Muscle of leg (tissue), 11 donors: ENCODE results near the gene RPS6KB2. TPM values are rescaled to one million over a fixed set of nuclear protein-coding genes. Genes with fewer than 3 reads are reported as not detected.
"Not testable (repeated sequence)": the region's sequence is repeated elsewhere in the genome, so short reads cannot be mapped to it uniquely, and the experiment has no call there.

Experiments
- DNase-seq: peaks from one replicate; pipeline ENCODE4 v3.0.0; 2013
- H3K27ac ChIP-seq: one replicate; pipeline ENCODE4 v1.5.1; 2013; ENCODE audit warnings: mild to moderate bottlenecking, low read length, control low read depth
- H3K27me3 ChIP-seq: one replicate; pipeline ENCODE4 v1.6.1; 2013; ENCODE audit warnings: low read length; ENCODE audit not compliant: control insufficient read depth, insufficient read depth
- H3K36me3 ChIP-seq: one replicate; pipeline ENCODE4 v1.6.1; 2013; ENCODE audit warnings: low read length; ENCODE audit not compliant: control insufficient read depth, insufficient read depth
- H3K4me1 ChIP-seq: one replicate; pipeline ENCODE4 v1.6.1; 2013; ENCODE audit warnings: low read length; ENCODE audit not compliant: control insufficient read depth, insufficient read depth
- H3K4me3 ChIP-seq: one replicate; pipeline ENCODE4 v1.5.1; 2013; ENCODE audit warnings: low read length, control low read depth
- H3K9me3 ChIP-seq: replicated peaks from 2 replicates; pipeline ENCODE4 v1.6.1; 2013; ENCODE audit warnings: low read depth, low read length; ENCODE audit not compliant: control insufficient read depth
- WGBS: methylation state at CpG from one replicate; pipeline ENCODE4 v1.1.5; 2013; ENCODE audit warnings: missing lambda C conversion rate; ENCODE audit not compliant: insufficient coverage; 5-methylcytosine and 5-hydroxymethylcytosine counted together
- polyA plus RNA-seq, 8 donors: library from polyadenylated mRNA; unstranded; fragments of 120-200 nt; gene quantifications; one replicate each; pipeline versions ENCODE4 v1.2.1 to v1.2.3, GENCODE V29; 2013; ENCODE audit warnings: inconsistent platforms in 1 of 8, low replicate concordance in 1 of 8; ENCODE audit not compliant: insufficient read length in 8 of 8, insufficient read depth in 1 of 8
- total RNA-seq: library from RNA; stranded (reverse); fragments of 120-200 nt; gene quantifications from one replicate; pipeline ENCODE4 v1.2.4, GENCODE V29; 2013

Gene RPS6KB2
- total and polyA plus RNA-seq, 9 donors: 27.9 to 45.5 (median 37.7) TPM

DNA sequence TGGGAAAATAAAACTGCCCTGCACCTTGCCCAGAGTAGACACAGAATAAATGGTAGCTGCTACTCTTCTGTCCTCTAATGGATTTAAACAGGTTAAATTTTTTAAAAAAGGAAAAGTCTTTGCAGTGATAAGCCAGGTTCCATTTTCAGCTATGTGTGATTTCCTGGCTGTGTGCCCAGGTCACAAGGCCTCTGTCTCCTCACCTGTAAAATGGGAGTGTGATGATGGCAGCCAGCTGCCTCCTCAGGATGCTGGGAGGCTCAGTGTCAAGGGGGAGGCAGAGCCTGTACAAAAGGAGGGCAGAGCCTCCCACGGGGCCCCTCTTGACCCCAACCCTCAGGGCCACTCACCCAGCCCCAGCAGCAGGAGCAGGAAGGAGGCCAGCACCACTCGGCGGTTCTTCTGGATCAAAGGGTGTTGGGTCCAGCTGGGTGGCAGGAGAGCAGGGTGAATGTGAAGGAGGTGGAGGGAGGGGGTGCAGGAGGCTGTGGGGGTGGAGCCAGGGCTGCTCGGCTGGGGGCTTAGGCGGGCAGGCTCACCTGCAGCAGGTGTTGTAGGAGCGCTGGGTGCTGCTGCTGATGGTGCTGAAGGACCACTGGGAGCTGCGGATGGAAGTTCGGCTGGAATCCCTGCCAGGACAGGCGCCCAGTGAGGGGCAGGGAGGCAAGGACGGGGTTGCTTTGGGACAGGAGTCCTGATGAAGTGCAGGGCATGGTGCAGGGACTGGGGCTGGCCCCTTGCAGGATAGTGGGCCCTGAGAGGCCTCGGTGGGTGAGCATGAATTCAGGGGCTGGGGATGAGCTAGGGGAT lies 38.9 kb downstream of the RPS6KB2 start:
- Histone ChIP-seq H3K27ac (no peak overlapping the region), H3K27me3 (no peaks in the 10 kb centered on the region), H3K36me3 (peaks cover 9% of the 10 kb centered on the region), H3K4me1 (peaks cover 35% of the 10 kb centered on the region), H3K4me3 (no peak overlapping the region), H3K9me3 (no peaks in the 10 kb centered on the region)
- 71% methylated on average over 10 of the region's 11 CpGs for WGBS
- no peak for DNase-seq

DNA sequence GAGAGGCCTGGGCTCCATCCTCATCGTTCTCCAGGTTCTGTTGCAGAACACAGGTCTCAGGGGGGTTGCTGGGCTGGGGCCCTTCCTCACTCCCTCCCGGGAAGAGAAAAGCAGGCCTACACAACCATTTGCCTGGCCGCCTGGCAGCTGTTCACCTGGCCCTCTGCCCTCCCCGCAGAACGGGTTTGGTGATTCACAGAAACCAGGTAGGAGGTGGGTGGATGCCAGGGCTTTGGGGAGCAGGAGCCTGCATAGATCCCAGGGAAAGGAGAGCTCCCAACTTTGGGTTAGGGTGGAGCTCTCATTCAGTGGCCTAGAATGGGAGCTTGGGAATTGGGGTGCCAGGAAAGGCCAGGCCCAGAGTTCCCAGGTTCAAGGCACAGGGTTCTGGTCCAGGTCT lies 39.8 kb downstream of the RPS6KB2 start:
- 5% methylated on average over 4 of the region's 5 CpGs for WGBS
- H3K4me1 ChIP-seq: peaks cover 35% of the 10 kb centered on the region
- DNase-seq: no peak
- peak overlapping the region; percentile 69 for H3K27ac ChIP-seq
- peaks cover 2% of the 10 kb centered on the region for H3K27me3 ChIP-seq
- no peaks in the 10 kb centered on the region for H3K9me3 ChIP-seq
- peaks cover 9% of the 10 kb centered on the region for H3K36me3 ChIP-seq
- peak overlapping the region; percentile 81 for H3K4me3 ChIP-seq

DNA sequence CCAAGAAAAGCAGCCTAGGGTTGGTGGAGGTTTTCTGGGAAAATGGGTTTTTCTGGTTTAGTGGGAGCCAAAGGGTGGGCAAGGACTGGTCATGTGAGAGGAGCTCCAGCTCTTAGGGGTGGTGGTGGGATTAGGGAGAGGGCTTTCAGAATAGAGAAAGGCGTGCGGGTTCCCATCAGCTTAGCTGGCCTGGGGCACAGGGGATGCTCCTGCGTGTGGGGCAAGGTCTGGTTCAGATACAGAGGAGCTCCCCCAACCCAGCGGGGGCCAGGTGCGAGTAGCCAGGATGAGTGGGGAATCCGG lies 40.1 kb downstream of the RPS6KB2 start:
- Histone ChIP-seq H3K27me3 (peaks cover 2% of the 10 kb centered on the region), H3K4me1 (peaks cover 35% of the 10 kb centered on the region), H3K27ac (peak overlapping the region; percentile 69), H3K4me3 (peak overlapping the region; percentile 81), H3K36me3 (peaks cover 9% of the 10 kb centered on the region), H3K9me3 (no peaks in the 10 kb centered on the region)
- WGBS: 0% methylated on average over 3 of the region's 6 CpGs
- DNase-seq: no peak

DNA sequence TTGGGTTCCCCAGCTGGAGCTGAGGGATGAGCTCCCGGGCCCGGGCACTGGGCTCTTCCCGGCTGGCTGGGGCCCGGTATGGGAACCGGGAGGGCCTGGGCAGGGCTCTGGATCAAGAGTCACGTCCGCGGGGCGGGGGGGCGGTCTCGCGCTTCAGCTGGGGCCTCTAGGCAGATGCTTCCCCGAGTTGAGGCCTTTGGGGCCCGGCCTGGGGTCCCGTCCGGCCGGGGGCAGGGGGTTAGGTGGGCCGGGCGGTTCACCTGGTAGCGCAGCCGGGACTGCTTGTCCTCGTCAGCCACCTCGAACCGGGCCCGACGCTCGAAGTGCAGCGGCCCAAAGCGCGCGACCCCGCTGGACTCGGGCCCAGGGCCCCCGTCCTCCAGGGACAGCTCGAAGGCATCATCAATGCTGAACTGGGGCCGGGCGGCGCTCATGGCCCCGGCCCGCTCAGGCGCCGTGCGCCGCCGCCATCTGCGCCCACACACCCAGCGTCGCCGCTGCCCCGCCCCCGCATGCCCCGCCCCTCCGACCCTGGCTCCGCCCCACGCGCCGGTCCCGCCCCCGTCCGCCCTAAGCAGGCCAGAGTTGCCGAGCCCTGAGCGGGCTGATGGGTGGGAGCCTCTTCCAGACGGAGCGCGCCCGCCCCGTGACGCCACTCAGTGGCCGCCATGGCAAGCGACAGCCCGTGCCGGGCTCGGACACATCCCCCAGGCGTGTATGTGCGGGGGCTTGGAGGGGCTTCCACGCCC lies 40.6 kb downstream of the RPS6KB2 start, which contains the start of gene TMEM134:
Gene TMEM134, minus strand, starts transcription at position 493 of the 749 bp plus-strand sequence. Its CDS starts 59 bp downstream, at position 434.
- peak; percentile 97 for DNase-seq
- H3K4me1 ChIP-seq: peaks cover 31% of the 10 kb centered on the region

DNA sequence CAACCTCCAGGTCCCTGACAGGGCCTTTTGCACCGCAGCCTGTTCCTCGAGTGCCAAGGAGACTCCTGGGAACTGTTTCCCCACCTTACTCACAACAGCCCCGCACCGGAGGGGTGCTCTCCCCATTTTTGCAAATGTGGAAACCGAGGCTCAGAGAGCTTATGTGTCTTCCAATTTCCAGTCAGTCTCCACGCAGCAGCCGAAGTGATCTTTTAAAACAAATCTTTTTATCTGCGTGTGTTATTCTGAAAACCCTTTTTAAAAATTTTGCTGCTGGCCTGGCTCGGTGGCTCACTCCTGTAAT lies 41.2 kb downstream of the RPS6KB2 start:
- Histone ChIP-seq H3K4me3 (peak overlapping the region; percentile 73), H3K27me3 (peaks cover 2% of the 10 kb centered on the region), H3K27ac (peak overlapping the region; percentile 92), H3K4me1 (peaks cover 26% of the 10 kb centered on the region), H3K9me3 (no peaks in the 10 kb centered on the region), H3K36me3 (peaks cover 9% of the 10 kb centered on the region)
- WGBS: 18% methylated on average over 6 of the region's 9 CpGs
- DNase-seq: no peak

More for the DNA sequence above, 40.6 kb downstream of the RPS6KB2 start, which contains the start of gene TMEM134:
- under 1% methylated on average over 72 of the region's 76 CpGs for WGBS
- Histone ChIP-seq H3K27ac (peak within 1 kb of the TSS; percentile 92), H3K27me3 (peaks cover 2% of the 10 kb centered on the region), H3K36me3 (peaks cover 9% of the 10 kb centered on the region), H3K9me3 (no peaks in the 10 kb centered on the region), H3K4me3 (peak within 1 kb of the TSS; percentile 81)

DNA sequence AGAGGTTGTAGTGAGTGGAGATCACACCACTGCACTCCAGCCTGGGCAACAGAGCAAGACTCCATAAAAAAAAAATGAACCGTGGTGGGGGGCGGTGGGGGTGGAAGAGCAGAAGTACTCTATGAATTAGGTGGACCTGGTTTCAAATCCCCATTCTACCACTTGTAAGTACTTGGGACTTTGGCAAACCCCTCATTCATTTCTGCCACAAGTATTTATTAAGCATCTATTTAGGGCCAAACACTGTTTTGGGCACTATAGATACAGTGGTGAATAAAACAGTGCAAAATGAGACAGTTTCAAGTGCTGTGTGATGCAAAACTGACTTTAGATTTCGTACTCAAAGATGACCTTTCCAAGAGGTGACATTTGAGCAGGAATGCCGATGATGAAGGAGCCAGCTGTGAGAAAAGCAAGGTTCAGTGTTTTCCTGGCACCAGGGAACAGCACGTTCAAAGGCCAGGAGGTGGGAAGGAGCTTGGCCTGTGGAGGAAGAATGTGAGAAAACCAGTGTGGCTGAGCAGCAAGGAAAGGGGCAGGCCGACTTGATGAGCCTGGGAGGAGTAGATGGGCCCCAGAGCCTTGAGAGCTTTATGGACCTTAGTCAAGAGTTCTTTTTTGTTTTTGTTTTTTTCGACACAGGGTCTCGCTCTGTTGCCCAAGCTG lies 42.2 kb downstream of the RPS6KB2 start:
- WGBS: 57% methylated on average over 4 of the region's 8 CpGs

DNA sequence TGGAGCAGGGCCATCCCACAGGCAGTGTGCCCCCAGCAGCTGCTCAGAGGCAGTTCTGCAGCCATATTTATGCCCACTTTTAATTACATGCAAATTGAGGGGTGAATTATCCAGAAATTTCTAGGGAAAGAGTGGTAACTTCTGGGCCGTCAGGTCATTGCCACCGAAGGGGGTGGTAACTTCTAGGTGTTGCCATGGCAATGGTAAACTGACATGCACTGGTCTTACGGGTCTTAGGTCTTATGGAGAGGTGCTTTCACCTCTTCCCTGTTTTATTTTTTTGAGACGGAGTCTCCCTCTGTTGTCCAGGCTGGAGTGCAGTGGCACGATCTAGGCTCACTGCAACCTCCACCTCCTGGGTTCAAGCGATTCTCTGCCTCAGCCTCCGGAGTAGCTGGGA lies 44.6 kb downstream of the RPS6KB2 start:
- Histone ChIP-seq H3K4me3 (no peak overlapping the region), H3K4me1 (peaks cover 13% of the 10 kb centered on the region), H3K27me3 (peaks cover 4% of the 10 kb centered on the region), H3K9me3 (no peaks in the 10 kb centered on the region), H3K27ac (no peak overlapping the region), H3K36me3 (no peaks in the 10 kb centered on the region)
- 65% methylated on average over 4 of the region's 7 CpGs for WGBS
- no peak for DNase-seq

More for the DNA sequence above, 42.2 kb downstream of the RPS6KB2 start:
- no peak overlapping the region for H3K4me3 ChIP-seq
- peaks cover 20% of the 10 kb centered on the region for H3K4me1 ChIP-seq
- peaks cover 7% of the 10 kb centered on the region for H3K36me3 ChIP-seq
- no peaks in the 10 kb centered on the region for H3K9me3 ChIP-seq
- peaks cover 2% of the 10 kb centered on the region for H3K27me3 ChIP-seq
- DNase-seq: no peak
- no peak overlapping the region for H3K27ac ChIP-seq

DNA sequence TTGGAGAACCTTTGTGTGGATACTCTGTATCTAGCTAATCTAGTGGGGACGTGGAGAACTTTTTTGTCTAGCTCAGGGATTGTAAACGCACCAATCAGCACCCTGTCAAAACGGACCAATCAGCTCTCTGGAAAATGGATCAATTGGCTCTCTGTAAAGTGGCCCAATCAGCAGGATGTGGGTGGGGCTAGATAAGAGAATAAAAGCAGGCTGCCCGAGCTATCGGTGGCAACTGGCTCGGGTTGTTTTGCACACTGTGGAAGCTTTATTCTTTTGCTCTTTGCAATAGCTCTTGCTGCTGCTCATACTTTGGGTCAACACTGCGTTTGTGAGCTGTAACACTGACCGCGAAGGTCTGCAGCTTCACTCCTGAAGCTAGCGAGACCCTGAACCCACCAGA lies 48.4 kb downstream of the RPS6KB2 start:
- WGBS: 90% methylated on average over 10 of the region's 10 CpGs

DNA sequence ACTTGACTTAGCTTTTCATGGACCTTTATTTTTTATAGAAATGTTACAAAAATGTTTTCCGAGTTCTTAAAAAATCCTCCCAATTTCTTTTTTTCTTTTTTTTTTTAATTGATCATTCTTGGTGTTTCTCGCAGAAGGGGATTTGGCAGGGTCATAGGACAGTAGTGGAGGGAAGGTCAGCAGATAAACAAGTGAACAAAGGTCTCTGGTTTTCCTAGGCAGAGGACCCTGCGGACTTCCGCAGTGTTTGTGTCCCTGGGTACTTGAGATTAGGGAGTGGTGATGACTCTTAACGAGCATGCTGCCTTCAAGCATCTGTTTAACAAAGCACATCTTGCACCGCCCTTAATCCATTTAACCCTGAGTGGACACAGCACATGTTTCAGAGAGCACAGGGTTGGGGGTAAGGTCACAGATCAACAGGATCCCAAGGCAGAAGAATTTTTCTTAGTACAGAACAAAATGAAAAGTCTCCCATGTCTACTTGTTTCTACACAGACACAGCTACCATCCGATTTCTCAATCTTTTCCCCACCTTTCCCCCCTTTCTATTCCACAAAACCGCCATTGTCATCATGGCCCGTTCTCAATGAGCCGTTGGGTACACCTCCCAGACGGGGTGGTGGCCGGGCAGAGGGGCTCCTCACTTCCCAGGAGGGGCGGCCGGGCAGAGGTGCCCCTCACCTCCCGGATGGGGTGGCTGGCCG lies 49.2 kb downstream of the RPS6KB2 start:
- H3K27ac ChIP-seq, DNase-seq, H3K4me3 ChIP-seq, H3K27me3 ChIP-seq, H3K9me3 ChIP-seq, H3K36me3 ChIP-seq, H3K4me1 ChIP-seq: not testable (repeated sequence)
- WGBS: 72% methylated on average over 6 of the region's 16 CpGs

More for the DNA sequence above, 48.4 kb downstream of the RPS6KB2 start:
- not testable (repeated sequence) for H3K9me3 ChIP-seq, H3K27me3 ChIP-seq, H3K4me1 ChIP-seq, DNase-seq, H3K36me3 ChIP-seq, H3K27ac ChIP-seq, H3K4me3 ChIP-seq
